ENCODE data around the gene SGK1. TPM values are rescaled to one million over a fixed set of nuclear protein-coding genes. Genes with fewer than 3 reads are reported as not detected.
A peak's percentile ranks its signal among the peaks of the same experiment; 100 is the strongest.

SGK1 gene
- polyA plus RNA-seq, 2 of the 4 experiments (the other 2 are of a cell fraction), result 41.3 to 131 TPM

DNA sequence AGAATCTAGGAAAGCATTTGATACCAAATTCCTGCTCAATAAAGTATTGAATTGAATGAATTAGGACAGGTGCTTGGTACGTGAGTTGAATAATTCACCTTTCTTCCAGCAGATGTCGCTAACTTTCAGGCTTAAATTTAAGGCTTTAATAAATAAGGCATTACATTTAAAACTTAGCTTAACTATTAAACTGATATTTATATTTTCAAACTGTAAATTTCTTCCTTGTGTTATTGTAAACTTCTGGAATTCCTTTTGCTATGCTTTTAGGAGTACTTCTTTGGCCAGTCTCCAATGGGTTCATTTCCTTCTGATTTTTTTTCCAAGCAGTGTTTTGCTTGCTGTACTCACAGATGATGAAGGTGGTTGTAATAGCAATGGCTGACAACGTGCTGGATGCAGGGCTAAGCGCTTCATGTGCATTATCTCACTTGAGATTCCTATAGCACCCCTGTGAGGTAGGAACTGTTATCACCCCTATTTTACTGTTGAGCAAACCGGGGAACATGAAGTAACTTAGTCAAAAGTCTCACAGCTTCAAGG lies 194.2 kb downstream of the SGK1 start:
- Histone ChIP-seq H3K4me1 (no peaks in the 10 kb centered on the region), H3K27ac (peak overlapping the region; percentile 39 to 40; a peak in 3 of 6 replicates), H3K4me3 (no peak overlapping the region), H3K9me3 (no peaks in the 10 kb centered on the region), H3K4me2 (peak overlapping the region; percentile 45)
- ChIA-PET CTCF (interaction anchor here (0.5 to 4.8 kb wide), 39 partner anchors 10 to 928 kb away, joined by 3 to 61 read pairs (median 4); no protein-coding TSS in a partner anchor), POLR2A (no interaction called here)
- ATAC-seq (peak; percentile 98 to 99), FAIRE-seq (no peak), DNase-seq (ENCODE audit: low read depth in 1 of 2, low spot score in 1 of 2) (peak; percentile 19 to 90)
- TF ChIP-seq GATA3 (IDR thresholded peaks at IDR 0.05; ENCODE audit: borderline replicate concordance) (no peak), SMC3 (IDR thresholded peaks at IDR 0.05) (peak; percentile 58), RARB (CRISPR knock-in tag; IDR thresholded peaks at IDR 0.05) (no peak), FOSL2 (IDR thresholded peaks at IDR 0.05) (no peak), FOSL2 (CRISPR knock-in tag; IDR thresholded peaks at IDR 0.05) (no peak), KDM5A (IDR thresholded peaks at IDR 0.05) (no peak), MAFK (IDR thresholded peaks at IDR 0.05; ENCODE audit: partially characterized antibody) (no peak), SREBF2 (IDR thresholded peaks at IDR 0.05) (no peak), EHF (CRISPR knock-in tag; IDR thresholded peaks at IDR 0.05) (no peak), HOXA7 (CRISPR knock-in tag; IDR thresholded peaks at IDR 0.05) (no peak), HOXB13 (CRISPR knock-in tag; IDR thresholded peaks at IDR 0.05; ENCODE audit: low read depth) (no peak), HDAC2 (IDR thresholded peaks at IDR 0.05) (no peak), FOXS1 (CRISPR knock-in tag; IDR thresholded peaks at IDR 0.05) (no peak), EHMT2 (IDR thresholded peaks at IDR 0.05; ENCODE audit: low read depth) (no peak), RFX5 (IDR thresholded peaks at IDR 0.05) (no peak), NR3C1 (IDR thresholded peaks at IDR 0.05) (no peak), TP53 (CRISPR knock-in tag; IDR thresholded peaks at IDR 0.05) (no peak), RAD21 (conservative IDR thresholded peaks at IDR 0.05 in 1 of 2, IDR thresholded peaks at IDR 0.05 in 1 of 2) (peak; percentile 54 to 56)
- TF ChIP-seq, protein P1, sequence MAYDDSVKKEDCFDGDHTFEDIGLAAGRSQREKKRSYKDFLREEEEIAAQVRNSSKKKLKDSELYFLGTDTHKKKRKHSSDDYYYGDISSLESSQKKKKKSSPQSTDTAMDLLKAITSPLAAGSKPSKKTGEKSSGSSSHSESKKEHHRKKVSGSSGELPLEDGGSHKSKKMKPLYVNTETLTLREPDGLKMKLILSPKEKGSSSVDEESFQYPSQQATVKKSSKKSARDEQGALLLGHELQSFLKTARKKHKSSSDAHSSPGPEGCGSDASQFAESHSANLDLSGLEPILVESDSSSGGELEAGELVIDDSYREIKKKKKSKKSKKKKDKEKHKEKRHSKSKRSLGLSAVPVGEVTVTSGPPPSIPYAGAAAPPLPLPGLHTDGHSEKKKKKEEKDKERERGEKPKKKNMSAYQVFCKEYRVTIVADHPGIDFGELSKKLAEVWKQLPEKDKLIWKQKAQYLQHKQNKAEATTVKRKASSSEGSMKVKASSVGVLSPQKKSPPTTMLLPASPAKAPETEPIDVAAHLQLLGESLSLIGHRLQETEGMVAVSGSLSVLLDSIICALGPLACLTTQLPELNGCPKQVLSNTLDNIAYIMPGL (CRISPR knock-in tag; IDR thresholded peaks at IDR 0.05; ENCODE audit: borderline replicate concordance), result no peak
- TF ChIP-seq, protein P2, sequence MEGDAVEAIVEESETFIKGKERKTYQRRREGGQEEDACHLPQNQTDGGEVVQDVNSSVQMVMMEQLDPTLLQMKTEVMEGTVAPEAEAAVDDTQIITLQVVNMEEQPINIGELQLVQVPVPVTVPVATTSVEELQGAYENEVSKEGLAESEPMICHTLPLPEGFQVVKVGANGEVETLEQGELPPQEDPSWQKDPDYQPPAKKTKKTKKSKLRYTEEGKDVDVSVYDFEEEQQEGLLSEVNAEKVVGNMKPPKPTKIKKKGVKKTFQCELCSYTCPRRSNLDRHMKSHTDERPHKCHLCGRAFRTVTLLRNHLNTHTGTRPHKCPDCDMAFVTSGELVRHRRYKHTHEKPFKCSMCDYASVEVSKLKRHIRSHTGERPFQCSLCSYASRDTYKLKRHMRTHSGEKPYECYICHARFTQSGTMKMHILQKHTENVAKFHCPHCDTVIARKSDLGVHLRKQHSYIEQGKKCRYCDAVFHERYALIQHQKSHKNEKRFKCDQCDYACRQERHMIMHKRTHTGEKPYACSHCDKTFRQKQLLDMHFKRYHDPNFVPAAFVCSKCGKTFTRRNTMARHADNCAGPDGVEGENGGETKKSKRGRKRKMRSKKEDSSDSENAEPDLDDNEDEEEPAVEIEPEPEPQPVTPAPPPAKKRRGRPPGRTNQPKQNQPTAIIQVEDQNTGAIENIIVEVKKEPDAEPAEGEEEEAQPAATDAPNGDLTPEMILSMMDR (IDR thresholded peaks at IDR 0.05), result peak; percentile 78
- TF ChIP-seq, protein P3, sequence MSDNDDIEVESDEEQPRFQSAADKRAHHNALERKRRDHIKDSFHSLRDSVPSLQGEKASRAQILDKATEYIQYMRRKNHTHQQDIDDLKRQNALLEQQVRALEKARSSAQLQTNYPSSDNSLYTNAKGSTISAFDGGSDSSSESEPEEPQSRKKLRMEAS (IDR thresholded peaks at IDR 0.05), result peak; percentile 33; the same call in 1 of the 2 replicates
- TF ChIP-seq, protein P4, sequence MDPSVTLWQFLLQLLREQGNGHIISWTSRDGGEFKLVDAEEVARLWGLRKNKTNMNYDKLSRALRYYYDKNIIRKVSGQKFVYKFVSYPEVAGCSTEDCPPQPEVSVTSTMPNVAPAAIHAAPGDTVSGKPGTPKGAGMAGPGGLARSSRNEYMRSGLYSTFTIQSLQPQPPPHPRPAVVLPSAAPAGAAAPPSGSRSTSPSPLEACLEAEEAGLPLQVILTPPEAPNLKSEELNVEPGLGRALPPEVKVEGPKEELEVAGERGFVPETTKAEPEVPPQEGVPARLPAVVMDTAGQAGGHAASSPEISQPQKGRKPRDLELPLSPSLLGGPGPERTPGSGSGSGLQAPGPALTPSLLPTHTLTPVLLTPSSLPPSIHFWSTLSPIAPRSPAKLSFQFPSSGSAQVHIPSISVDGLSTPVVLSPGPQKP (IDR thresholded peaks at IDR 0.05; ENCODE audit: low read depth, low read length), result no peak
- WGBS (ENCODE audit: missing lambda C conversion rate), result 2% methylated on average over 5 of the region's 5 CpGs

DNA sequence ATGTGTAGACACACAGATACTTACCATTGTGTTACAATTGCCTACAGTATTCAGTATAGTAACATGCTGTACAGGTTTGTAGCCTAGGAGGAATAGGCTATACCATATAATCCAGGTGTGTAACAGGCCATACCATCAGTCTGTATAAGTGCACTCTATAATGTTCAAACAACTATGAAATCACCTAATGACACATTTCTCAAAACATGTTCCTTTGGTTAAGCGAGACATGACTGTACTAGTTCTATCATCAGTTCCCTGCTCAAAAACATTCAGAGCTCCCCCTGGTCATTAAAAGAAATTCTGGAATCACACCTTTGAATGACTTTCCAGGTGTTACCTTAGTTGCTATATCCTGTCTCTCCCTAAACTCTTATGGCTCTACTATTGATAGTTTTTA lies 195.1 kb downstream of the SGK1 start:
- DNase-seq (ENCODE audit: low read depth in 1 of 2, low spot score in 1 of 2), result no peak
- ChIA-PET POLR2A (no interaction called here), CTCF (interaction anchor here (0.6 to 4.8 kb wide), 23 partner anchors 10 to 927 kb away, joined by 3 to 61 read pairs (median 5); no protein-coding TSS in a partner anchor)
- Histone ChIP-seq H3K4me3 (no peak overlapping the region), H3K4me1 (no peaks in the 10 kb centered on the region), H3K4me2 (no peak overlapping the region; the same call in 2 of the 3 replicates), H3K9me3 (no peaks in the 10 kb centered on the region), H3K27ac (no peak overlapping the region; a peak in 1 of 6 replicates)
- no peak for TF ChIP-seq MAZ (IDR thresholded peaks at IDR 0.05; ENCODE audit: borderline replicate concordance, low read depth, low read length)
- no peak for FAIRE-seq
- 89% methylated on average over 1 of the region's 1 CpG for WGBS (ENCODE audit: missing lambda C conversion rate)
- no peak for ATAC-seq
